SKM-1 (cell line): Measurements from ENCODE around the gene ATAD1.
"Not testable (repeated sequence)": the region's sequence is repeated elsewhere in the genome, so short reads cannot be mapped to it uniquely, and the experiment has no call there.

ENCODE experiments used
- DNase-seq: peaks from one replicate; lab custom pipeline; 2025; ENCODE audit not compliant: unreplicated experiment; lab: John Stamatoyannopoulos, UW

ATAD1 gene

DNA sequence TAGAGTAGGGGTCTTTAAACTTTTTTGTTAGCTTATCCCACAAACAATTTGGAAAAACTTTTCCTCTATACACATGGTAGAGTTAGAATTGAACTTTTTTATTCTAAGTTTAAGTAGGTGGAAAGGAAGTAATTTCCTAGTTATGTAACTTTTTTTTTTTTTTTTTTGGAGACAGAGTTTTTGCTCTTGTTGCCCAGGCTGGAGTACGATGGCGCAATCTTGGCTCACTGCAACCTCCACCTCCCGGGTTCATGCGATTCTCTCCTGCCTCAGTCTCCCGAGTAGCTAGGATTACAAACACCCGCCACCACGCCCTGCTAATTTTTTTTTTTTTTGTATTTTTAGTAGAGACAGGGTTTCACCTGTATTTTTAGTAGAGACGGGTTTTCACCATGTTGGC lies 28.7 kb upstream of the ATAD1 start:
- DNase-seq: not testable (repeated sequence)

DNA sequence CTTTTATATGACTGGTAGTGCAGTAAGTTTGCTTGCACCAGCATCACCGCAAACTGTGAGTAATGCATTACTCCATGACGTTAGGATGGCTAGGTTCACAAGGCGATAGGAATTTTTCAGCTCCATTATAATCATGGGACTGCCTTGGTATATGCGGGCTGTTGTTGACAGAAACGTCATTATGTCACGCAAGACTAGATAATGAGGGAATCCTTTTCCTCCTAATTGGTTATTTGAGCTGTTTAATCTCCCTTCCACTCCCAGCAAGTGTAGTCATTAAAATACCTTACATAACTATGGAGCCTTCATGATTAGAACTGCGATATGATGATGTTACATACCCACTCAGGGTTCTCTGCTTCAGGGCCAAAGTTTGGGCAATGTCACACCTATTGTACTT lies 28.0 kb upstream of the ATAD1 start:
- no peak for DNase-seq

DNA sequence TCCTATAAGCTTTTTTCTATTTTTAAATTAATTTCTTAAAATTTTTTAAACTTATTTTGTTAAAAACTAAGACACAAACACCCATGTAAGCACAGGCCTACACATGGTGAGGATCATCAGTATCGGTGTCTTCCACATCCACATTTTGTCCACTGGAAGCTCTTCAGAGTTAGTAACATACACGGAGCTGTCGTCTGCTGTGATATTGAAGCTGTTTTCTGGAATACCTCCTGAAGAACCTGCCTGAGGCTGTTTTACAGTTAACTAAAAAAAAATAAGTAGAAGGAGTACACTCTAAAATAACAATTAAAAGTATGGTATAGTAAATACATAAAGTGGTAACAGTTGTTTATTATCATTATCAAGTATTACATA lies 27.6 kb upstream of the ATAD1 start:
- no peak for DNase-seq

DNA sequence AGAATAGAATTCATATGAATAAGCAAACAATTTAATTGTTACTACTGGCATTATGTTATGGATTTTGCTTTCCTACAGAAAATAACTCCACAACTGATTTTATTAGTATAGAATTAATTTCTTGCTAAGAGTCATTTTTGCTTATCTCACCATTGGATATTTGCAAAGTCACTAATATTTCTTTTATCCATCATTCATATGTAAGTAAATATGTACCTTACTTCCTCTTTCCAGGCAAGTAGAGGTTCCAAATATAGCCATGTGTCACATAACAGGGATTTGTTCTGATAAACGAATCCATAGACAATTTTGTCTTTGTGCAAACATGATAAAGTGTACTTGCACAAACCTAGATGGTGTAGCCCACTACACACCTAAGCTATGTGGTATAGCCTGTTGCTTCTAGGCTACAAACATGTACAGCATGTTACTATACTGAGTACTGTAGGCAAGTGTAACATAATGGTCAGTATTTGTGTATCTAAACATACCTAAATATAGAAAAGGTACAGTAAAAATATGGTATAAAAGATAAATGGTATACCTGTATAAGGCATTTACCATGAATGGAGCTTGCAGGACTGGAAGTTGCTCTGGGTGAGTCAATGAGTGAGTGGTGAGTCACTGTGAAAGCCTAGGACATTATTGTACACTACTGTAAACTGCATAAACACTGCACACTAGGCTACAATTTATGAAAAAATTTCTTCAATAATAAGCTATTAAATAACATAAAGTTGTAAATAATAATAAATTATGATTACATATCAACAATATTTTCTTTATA lies 27.0 kb upstream of the ATAD1 start:
- no peak for DNase-seq

DNA sequence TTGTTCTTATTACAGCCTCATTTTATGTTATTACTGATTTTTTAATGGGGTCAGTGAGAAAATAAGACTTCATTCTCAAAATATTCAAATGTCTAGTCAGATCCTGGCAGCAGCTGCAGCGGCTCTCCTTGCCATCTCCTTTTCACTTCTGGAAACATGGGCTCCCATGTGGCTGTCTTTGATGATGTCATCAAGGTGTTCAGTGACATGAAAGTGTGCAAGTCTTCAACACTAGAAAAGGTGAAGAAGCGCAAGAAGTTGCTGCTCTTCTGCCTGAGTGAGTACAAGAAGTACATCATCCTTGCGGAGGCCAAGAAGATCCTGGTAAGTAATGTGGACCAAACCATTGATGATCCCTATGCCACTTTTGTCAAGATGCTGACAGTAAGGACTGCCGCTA lies 25.7 kb upstream of the ATAD1 start:
- DNase-seq: no peak

DNA sequence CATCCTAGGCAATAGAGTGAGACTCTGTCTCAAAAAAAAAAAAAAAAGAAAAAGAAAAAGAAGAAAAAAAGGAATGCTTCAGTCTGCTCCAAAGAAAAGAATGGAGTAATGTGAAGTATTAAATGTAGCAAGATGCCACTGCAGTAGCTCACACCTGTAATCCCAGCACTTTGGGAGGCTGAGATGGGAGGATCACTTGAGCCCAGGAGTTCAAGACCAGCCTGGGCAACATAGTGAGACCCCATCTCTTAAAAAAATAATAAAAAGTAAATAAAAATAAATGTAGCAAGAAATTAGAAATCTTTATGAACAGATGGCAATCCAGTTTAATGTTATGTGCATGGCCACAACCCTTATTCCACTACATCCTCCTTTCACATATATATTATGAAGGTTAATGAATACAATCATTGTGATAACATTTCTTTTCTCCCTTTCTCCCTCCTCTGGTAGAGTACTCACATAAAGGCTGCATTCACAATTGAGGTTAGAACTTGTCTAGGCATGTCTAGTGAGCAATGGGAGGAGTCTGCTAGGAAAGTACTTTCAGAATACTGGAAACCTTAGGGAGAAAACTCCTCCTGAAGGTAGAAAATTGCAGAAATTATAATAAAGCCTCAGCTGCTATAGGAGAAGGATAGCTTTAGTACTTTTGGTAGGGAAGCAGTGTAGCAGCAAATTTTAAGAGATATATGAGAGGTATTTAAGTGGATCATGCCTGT lies 24.9 kb upstream of the ATAD1 start:
- DNase-seq: no peak

DNA sequence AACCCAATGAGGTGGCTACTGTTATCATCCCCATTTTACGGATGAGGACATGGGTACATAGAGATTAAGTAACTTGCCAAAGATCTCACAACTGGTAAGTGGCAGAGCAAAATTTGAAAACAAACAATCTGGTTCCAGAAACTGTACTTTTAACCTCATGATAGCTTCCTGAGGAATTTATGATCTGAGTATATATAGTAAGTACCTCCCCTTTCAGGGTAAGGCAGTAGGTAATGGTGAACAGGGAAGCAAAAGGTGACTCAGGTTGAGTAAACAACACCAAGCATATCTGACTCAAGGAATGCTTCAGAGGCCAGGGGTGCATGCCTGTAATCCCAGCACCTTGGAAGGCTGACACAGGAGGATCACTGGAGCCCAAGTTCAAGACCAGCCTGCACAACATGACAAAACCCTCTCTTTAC lies 24.2 kb upstream of the ATAD1 start:
- DNase-seq: no peak

DNA sequence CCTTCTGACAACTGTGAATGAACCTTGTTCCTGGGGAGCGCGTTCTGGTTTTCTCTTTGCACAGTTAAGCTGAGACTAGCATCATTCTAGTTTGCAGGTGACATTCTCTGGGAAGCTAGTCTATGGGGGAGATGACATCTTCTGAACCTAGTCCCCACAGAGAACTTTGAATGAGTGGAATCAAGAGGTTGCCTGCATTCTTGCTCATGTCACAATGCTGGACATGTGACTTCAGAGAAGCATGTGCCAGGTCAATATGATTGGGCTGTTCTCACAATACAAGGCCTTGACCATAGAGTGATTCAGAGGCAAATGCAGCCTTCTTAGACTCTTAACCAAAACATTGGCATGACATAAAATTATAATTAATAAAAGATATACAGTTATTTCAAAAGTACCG lies 23.2 kb upstream of the ATAD1 start:
- DNase-seq: no peak

DNA sequence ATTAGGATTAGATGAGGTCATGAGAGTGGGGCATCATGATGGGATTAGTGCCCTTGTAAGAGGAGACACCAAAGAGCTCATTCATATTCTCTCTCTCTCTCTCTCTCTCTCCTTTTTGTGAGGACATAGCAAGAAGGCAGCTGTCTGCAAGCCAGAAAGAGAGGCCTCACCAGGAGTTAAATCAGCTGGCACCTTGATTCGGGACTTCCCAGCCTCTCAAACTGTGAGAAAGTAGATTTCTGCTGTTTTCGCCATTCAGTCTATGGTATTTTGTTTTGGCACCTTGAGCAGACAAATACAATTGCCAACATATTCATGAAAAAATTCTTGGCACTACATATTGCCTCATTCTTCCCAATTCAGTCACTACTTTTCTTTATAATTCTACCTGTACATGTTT lies 20.6 kb upstream of the ATAD1 start:
- DNase-seq: no peak

DNA sequence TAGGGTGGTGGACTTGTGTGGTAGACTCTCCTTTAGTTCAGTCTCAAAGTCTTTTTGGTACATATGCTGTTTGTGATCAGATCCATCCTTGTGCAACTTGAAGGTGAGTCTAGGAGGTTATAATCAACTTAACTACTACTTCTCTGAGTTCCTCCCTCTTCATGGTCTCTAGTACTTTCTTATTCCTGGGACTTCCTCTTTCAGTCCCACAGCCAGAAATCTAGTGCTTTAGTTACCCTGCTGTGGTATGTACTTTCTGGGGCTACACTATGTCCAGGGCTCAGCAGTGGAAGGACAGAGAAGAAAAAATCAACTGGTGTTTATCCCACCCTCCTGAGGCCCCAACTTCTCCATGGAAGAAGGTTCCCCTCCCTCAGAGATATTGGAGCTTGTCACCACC lies 19.4 kb upstream of the ATAD1 start:
- DNase-seq: peak; percentile 53

DNA sequence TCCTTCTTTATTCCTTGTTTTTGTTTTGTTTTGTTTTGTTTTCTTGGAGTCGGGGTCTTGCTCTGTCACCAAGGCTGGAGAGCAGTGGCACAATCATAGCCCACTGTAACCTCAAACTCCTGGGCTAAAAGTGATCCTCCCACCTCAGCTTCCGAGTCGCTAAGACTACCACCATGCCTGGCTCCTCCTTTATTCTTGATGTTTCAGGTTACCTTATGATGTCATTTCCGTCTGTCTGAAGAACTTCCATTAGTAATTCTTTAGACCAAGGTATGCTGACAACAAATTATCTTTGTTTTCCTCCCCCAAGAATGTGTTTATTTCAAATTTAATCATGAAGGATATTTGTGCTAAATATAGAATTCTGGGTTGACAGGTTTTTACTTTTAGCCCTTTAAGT lies 18.1 kb upstream of the ATAD1 start:
- no peak for DNase-seq

DNA sequence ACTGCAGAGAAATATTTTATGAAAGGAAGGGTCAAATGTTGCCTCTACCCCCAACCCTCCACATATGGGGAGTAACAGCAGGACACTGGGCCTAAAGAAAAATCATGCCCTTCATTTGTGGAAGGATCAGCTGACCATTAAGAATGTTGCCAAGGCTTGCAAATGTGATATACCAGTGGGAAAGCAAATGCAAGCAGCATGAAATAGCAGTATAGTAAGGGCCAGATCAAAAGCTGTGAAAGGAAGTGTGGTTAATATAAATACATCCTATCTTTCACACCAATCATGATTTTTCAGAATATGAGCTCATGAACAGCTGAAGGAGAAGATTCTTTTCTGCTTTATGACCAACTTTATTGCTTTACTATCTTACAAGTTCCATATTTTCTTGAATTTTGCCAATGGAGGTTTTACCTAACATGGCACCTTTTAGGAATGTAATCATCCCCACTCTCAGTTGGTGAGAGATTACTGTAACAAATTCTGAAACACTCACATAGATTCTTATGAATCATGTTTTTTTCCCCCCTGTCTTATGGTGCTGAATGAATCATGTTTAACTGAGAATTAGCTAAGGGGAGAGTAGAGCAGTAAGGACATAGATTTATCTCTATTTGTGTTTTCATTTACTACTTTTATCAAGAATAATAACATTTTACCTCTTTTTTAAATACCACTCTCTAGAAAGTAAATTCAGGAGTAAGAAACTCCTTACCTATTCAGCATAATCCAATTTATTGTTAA lies 12.1 kb upstream of the ATAD1 start:
- DNase-seq: no peak

DNA sequence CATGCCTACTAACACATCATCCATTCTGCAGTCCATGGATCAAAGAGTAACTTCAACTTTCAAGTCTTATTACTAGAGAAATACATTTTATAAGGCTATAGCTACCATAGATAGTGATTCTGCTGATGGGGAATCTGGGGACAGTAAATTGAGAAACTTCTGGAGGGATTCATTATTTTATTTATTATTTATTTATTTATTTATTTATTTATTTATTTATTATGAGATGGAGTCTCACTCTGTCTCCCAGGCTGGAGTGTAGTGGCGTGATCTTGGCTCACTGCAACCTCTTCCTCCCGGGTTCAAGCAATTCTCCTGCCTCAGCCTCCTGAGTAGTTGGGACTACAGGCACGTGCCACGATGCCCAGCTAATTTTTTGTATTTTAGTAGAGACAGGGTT lies 11.0 kb upstream of the ATAD1 start:
- not testable (repeated sequence) for DNase-seq

DNA sequence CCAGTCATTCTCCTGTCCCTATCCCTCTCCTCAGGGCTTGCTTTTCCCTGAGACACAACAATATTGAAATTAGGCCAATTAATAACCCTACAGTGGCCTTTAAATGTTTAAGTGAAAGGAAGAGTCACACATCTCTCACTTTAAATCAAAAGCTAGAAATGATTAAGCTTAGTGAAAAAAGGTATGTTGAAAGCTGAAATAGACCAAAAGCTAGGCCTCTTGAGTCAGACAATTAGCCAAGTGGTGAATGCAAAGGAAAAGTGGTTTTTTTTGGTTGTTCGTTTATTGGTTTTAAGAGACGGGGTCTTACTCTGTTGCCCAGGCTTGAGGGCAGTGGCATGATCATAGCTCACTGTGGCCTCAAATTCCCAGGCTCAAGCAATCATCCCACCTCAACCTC lies 9.7 kb upstream of the ATAD1 start:
- DNase-seq: no peak

DNA sequence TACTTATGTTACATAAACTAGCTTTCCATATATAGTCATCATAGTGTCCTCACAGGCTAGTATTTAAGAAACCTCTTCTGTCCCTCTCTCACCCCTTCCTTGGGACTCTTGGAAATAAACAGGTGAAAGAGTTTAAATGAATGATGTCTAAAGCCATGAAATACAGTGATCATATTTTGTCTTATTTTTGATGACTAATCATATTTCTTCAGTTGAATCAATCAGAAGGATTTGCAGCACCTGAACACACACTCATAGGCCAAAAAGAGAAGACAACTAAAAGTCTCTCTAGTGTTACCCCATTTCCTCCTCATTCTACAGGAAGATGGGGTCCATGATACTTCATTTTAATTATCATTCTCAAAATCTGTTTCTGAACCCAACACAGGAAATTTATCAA lies 8.6 kb upstream of the ATAD1 start:
- no peak for DNase-seq

DNA sequence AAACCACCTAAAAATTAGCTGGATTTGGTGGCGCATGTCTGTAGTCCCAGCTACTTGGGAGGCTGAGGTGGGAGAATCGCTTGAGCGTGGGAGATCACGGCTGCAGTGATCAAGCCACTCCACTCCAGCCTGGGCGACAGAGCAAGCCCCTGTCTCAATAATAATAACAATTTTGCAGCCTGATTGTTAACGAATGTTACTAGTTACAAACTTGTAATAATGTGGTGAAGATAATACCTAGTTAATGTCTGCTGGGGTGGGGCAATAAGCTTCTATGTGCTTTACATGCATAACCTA lies 1.2 kb upstream of the ATAD1 start:
- DNase-seq: no peak

DNA sequence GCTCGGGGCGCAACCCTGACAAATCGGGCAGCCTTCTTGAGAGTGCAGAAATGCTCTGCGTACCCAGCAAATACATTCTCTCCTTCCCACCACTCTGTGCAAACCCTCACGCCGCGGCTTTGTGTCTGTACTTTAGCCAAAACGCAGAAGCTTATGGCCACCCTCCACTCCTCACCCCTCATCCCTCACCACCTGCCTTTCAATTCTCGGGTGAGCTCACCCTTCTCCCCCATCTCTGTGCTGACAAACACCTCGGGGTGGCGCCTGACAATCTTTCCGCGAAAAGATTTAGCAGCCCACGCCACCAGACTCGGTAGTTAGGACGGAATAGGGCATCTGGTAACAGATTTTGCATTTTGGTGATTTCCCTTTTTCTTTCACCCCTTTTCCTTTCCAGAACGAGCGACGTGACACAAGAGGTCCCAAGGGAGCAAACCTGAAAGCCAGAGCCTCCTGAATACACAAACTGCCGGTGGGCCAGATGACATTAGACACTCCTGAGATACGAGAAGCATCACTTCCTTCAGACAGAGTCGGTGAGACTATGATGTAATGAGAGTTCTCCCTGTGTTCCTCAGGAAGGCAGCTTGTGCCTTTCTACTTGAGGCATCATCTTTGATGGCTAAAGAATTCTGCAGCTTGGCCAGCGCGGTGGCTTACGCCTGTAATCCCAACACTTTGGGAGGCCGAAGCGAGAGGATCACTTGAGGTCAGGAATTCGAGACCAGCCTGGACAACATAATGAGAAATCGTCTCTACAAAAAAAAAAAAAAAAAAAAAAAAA lies 671 bp upstream of the ATAD1 start:
- DNase-seq: no peak

DNA sequence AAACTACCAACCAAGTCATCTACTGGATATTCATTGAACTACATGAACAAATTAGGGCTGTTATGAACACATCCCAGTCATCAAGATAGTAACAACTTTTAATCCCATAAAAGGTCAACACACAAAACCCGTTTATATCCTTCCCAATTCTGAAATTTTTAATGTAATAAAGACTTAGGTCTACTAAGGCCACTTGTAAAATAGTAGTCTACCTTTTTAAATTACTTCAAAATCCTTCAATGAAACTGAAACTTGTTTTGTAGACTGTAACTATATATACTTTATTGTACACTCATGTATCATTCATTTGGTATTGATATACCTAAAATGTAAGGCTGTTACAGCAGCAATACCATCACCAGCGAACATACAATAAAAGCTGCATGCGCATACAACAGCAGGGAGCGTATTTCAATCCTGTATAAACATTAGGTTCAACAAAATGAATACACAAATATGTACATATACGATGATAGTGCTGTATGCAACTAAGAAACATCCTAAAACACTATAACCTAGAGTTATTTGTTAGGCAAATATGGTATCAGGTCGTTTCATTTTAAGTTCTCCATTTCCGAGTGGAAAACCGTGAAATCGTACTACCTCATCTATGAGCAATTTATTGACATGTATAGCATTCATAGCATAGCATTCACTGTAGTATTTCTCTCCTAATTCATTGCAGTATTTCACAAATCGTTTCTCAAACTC lies 973 bp downstream of the ATAD1 start:
- DNase-seq: no peak

DNA sequence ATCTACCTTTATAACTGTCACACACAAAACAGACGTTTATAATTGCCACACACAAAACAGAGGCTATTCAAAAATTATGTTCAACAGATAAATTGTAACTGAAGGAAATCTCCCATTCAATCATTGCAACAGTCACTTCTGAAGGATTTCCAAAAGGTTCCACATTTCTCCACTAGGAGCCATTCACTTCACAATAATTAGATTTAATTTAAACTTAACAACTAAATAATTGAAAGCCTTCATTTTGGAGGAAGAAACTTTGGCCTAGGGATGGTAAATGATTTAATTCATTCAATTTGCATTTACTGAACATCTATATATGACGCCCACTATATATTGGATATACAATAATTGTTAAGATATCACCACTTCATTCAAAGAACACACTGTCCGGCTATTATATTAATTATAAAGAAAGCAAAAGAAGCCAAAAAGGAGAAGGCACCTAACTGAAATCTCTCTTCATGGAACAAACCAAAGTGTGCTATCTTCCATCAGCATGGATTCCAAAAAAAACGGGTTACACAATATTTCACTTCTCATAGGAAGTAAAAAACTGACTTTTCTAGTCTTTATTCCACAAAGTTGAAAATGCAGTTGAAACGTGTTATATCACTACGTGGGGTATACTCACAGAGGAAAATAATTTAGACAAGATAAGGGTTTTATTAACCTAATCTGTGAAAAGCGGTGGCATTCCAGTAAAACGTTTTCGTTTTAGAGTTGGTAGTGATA lies 1.7 kb downstream of the ATAD1 start:
- no peak for DNase-seq

DNA sequence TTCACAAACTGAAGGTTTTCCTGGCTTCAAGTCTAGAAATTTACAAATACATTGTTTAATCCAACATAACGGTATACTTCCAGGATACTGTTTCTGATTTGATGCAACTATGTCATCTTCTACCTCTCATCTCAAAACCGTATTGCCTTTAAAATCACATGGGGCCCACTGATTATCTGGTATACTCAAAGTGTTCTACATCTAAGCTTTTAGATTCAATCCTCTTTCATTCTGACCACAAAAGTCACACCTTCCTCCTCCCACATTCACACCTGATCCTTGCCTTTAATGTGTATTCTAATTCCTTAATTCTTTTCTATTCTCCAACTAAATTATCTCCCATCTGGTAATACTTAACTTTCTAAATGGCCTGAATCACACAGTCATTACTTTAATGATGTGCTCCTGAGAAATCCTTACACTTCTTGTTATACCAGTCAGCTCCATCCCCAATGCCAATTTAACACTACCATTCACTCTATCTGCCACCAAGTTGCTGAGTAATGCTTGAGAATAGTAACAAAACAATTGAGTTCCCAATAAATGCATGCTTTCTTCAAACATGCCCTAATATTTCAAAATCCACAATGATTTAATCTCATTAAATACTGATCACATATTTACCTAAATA lies 13.0 kb downstream of the ATAD1 start:
- DNase-seq: no peak
